Calu3 (cell line): ENCODE data around the gene PIK3R6. TPM values are rescaled to one million over a fixed set of nuclear protein-coding genes. Genes with fewer than 3 reads are reported as not detected.

Experiments
- BruUV-seq: library from RNA; stranded (reverse); fragments of 400-500 nt; replicated peaks from 2 replicates; lab custom pipeline; 2021; lab: Mats Ljungman, UMichigan
- CTCF ChIA-PET: fragments of 300-600 bp; sonication (Branson Sonifier 250); formaldehyde crosslinking; loops from one replicate; lab custom pipeline; 2022; ENCODE audit warnings: antibody characterized with exemption; lab: Charles Lee
- DNase-seq: peaks from one replicate; pipeline ENCODE4 v3.0.0; 2022
- H3K27ac Mint-ChIP-seq: one replicate; pipeline ENCODE4 v1.8.0; 2022; ENCODE audit warnings: mixed read lengths; ENCODE audit not compliant: unreplicated experiment
- H3K27me3 Mint-ChIP-seq: one replicate; pipeline ENCODE4 v1.8.0; 2022; ENCODE audit warnings: mixed read lengths; ENCODE audit not compliant: unreplicated experiment
- H3K36me3 Mint-ChIP-seq: one replicate; pipeline ENCODE4 v1.8.0; 2022; ENCODE audit warnings: mild to moderate bottlenecking, moderate library complexity, mixed read lengths; ENCODE audit not compliant: insufficient read depth, unreplicated experiment
- H3K4me1 Mint-ChIP-seq: one replicate; pipeline ENCODE4 v1.8.0; 2022; ENCODE audit warnings: mild to moderate bottlenecking, low read depth, mixed read lengths; ENCODE audit not compliant: unreplicated experiment
- H3K4me3 Mint-ChIP-seq: one replicate; pipeline ENCODE4 v1.8.0; 2022; ENCODE audit warnings: mild to moderate bottlenecking, low read depth, moderate library complexity, mixed read lengths; ENCODE audit not compliant: unreplicated experiment
- H3K9me3 Mint-ChIP-seq: one replicate; pipeline ENCODE4 v1.8.0; 2022; ENCODE audit warnings: low read depth, mixed read lengths; ENCODE audit not compliant: unreplicated experiment
- CTCF ChIP-seq: fragments of 200-600 bp; IDR thresholded peaks from one replicate; pipeline ENCODE4 v1.8.0; 2022; ENCODE audit warnings: antibody characterized with exemption; ENCODE audit not compliant: unreplicated experiment
- intact Hi-C: fragments of 100-400 bp; cut with micrococcal nuclease; formaldehyde crosslinking; loops from one replicate; pipeline ENCODE4 v1.10.0; 2022; ENCODE audit not compliant: unreplicated experiment
- total RNA-seq: library from RNA; stranded (reverse); gene quantifications from 2 replicates; pipeline ENCODE4 v1.2.3, GENCODE V29; 2022

Gene PIK3R6
- total RNA-seq, 1 experiment from 2014 or later: not detected

DNA sequence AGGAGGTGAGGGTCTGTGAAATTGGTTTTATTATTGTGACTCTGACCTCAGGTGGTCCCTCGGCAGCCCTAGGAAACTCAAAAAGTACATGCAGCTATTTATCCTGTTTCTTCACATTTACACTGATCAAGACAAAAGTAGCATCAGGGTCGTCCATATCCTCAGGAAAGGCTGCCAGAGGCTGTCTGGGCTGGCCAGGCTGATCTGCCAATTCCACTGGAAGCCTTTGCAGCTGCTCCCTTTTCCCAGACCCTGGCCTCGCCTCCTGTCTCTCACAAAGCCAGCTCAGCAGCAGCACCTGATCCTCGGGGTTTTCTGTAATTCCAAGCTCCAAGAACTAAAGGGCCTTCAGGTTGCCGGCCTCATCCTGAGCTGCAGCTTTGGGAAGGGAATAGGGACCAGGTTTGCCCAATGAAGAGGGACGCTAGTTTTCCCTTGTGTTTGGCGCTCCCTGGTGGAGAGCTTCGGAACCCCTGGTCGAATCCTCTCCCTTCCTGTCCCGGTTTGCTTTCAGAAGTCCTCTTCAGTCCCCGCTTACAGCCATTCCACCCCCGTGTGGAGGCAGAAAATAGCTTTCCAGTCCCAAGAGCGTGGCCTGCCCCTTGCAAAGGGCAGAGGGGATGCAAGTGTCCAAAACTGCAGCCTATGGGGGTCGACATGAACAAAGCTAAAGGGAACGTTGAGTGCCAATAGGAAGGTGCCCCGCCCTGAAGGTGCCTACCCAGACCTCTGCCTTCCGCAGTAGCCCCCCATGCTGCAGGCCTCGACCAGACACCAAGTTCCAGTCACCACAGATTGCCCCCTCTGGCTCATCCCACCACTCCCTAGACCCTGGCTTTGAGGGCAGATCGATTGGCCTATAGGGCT lies 81.7 kb downstream of the PIK3R6 start:
- intact Hi-C loops: no loop called here
- no TSS peak for BruUV-seq
- no peak overlapping the region for H3K4me3 Mint-ChIP-seq
- no peak overlapping the region for H3K27ac Mint-ChIP-seq
- peaks cover 33% of the 10 kb centered on the region for H3K27me3 Mint-ChIP-seq
- DNase-seq: peak; percentile 68
- no peaks in the 10 kb centered on the region for H3K36me3 Mint-ChIP-seq
- H3K4me1 Mint-ChIP-seq: no peaks in the 10 kb centered on the region
- CTCF ChIA-PET: interaction anchor here (1.2 to 1.4 kb wide), 3 partner anchors 109 to 402 kb away, joined by 4 to 5 read pairs (median 5); no protein-coding TSS in a partner anchor
- no peaks in the 10 kb centered on the region for H3K9me3 Mint-ChIP-seq
- TF ChIP-seq CTCF: peak; percentile 66

GRCh38 chr17:8782176-8782575 lies 85.3 kb downstream of the PIK3R6 start:
- H3K27me3 Mint-ChIP-seq: peaks cover 21% of the 10 kb centered on the region
- no peaks in the 10 kb centered on the region for H3K4me1 Mint-ChIP-seq
- no peaks in the 10 kb centered on the region for H3K9me3 Mint-ChIP-seq
- CTCF ChIA-PET: no interaction called here
- no peak for TF ChIP-seq CTCF
- H3K4me3 Mint-ChIP-seq: no peak overlapping the region
- no peak for DNase-seq
- H3K36me3 Mint-ChIP-seq: no peaks in the 10 kb centered on the region
- BruUV-seq: no TSS peak
- intact Hi-C loops: no loop called here
- H3K27ac Mint-ChIP-seq: no peak overlapping the region

GRCh38 chr17:8781776-8782175 lies 85.7 kb downstream of the PIK3R6 start:
- H3K9me3 Mint-ChIP-seq: no peaks in the 10 kb centered on the region
- no peaks in the 10 kb centered on the region for H3K4me1 Mint-ChIP-seq
- H3K27ac Mint-ChIP-seq: no peak overlapping the region
- intact Hi-C loops: no loop called here
- no peaks in the 10 kb centered on the region for H3K36me3 Mint-ChIP-seq
- no peak overlapping the region for H3K4me3 Mint-ChIP-seq
- DNase-seq: no peak
- TF ChIP-seq CTCF: no peak
- peaks cover 25% of the 10 kb centered on the region for H3K27me3 Mint-ChIP-seq
- CTCF ChIA-PET: no interaction called here
- BruUV-seq: no TSS peak

DNA sequence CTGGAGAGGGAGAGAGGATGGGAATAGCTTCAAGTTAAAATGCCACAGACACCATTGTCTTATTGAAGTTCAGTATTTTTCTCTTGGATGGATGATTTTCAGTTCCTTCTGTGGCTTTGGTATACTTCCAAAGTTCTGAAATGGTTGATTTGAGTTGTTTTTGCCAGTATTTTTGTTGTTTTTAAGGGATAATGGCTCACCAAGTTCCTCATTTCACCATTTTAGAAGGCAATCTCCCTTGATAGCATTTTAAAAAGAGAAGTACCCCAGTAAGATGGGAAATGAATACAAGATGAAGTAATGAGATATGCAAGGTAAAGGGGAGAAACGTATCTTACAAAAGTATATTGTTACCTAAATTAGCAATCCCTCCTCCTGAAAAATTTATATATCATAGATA lies 90.6 kb downstream of the PIK3R6 start:
- H3K36me3 Mint-ChIP-seq: no peaks in the 10 kb centered on the region
- H3K27me3 Mint-ChIP-seq: peaks cover 49% of the 10 kb centered on the region
- intact Hi-C loops: no loop called here
- BruUV-seq: no TSS peak
- no peak overlapping the region for H3K27ac Mint-ChIP-seq
- no peak overlapping the region for H3K4me3 Mint-ChIP-seq
- H3K9me3 Mint-ChIP-seq: no peaks in the 10 kb centered on the region
- no peak for TF ChIP-seq CTCF
- CTCF ChIA-PET: interaction anchor here (1.3 kb wide), 1 partner anchor 393 kb away, joined by 3 read pairs; no protein-coding TSS in a partner anchor
- H3K4me1 Mint-ChIP-seq: no peaks in the 10 kb centered on the region
- no peak for DNase-seq
